Measurements from ENCODE around the gene STH. TPM values are rescaled to one million over a fixed set of nuclear protein-coding genes. Genes with fewer than 3 reads are reported as not detected.
"Not testable (repeated sequence)": the region's sequence is repeated elsewhere in the genome, so short reads cannot be mapped to it uniquely, and the experiment has no call there.

The STH gene
- total and polyA plus RNA-seq, 2 donors from 2014 or later, result not detected

GRCh38 chr17:45954914-45955313, 44.1 kb upstream of the STH start:
- H3K4me3 ChIP-seq (ENCODE audit: low read length in 3 of 3), result no peak overlapping the region
- no peak overlapping the region for H3K27ac ChIP-seq (ENCODE audit: low read depth in 2 of 2, low read length in 2 of 2)
- H3K36me3 ChIP-seq (ENCODE audit: control insufficient read depth in 2 of 3, insufficient read depth in 3 of 3, low read length in 3 of 3), result no peaks in the 10 kb centered on the region
- no peaks in the 10 kb centered on the region for H3K27me3 ChIP-seq (ENCODE audit: control insufficient read depth, insufficient read depth, low read length)
- intact Hi-C loops (cut with DNase I), result no loop called here
- TF ChIP-seq CTCF (IDR thresholded peaks at IDR 0.05; ENCODE audit: borderline replicate concordance, extremely low read depth, insufficient read depth), result no peak
- FAIRE-seq (no peak), DNase-seq (no peak)
- peaks cover 0 to 2% (median 0%) of the 10 kb centered on the region in 3 donors for H3K4me1 ChIP-seq (ENCODE audit: control insufficient read depth in 2 of 3, insufficient read depth in 2 of 3, low read depth in 1 of 3, low read length in 3 of 3)
- H3K9ac ChIP-seq (ENCODE audit: low read length in 3 of 3), result no peak overlapping the region
- H3K9me3 ChIP-seq (ENCODE audit: control insufficient read depth in 2 of 3, insufficient read depth in 1 of 3, low read length in 3 of 3), result no peaks in the 10 kb centered on the region

- Histone ChIP-seq H3K27ac (ENCODE audit: low read depth in 2 of 2, low read length in 2 of 2) (no peak overlapping the region), H3K9ac (ENCODE audit: low read length in 3 of 3) (no peak overlapping the region), H3K4me3 (ENCODE audit: low read length in 3 of 3) (no peak overlapping the region), H3K9me3 (ENCODE audit: control insufficient read depth in 2 of 3, insufficient read depth in 1 of 3, low read length in 3 of 3) (no peaks in the 10 kb centered on the region), H3K4me1 (ENCODE audit: control insufficient read depth in 2 of 3, insufficient read depth in 2 of 3, low read depth in 1 of 3, low read length in 3 of 3) (no peaks in the 10 kb centered on the region), H3K36me3 (ENCODE audit: control insufficient read depth in 2 of 3, insufficient read depth in 3 of 3, low read length in 3 of 3) (no peaks in the 10 kb centered on the region), H3K27me3 (ENCODE audit: control insufficient read depth, insufficient read depth, low read length) (no peaks in the 10 kb centered on the region)
- DNase-seq, result no peak
- intact Hi-C loops (cut with DNase I), result no loop called here
- FAIRE-seq, result no peak
- no peak for TF ChIP-seq CTCF (IDR thresholded peaks at IDR 0.05; ENCODE audit: borderline replicate concordance, extremely low read depth, insufficient read depth)
These were observed 43.7 kb upstream of the STH start for GRCh38 chr17:45955326-45955725.

- intact Hi-C loops (cut with DNase I), result no loop called here
- Histone ChIP-seq H3K27ac (ENCODE audit: low read depth in 2 of 2, low read length in 2 of 2) (no peak overlapping the region), H3K9me3 (ENCODE audit: control insufficient read depth in 2 of 3, insufficient read depth in 1 of 3, low read length in 3 of 3) (no peaks in the 10 kb centered on the region), H3K4me3 (ENCODE audit: low read length in 3 of 3) (no peak overlapping the region), H3K4me1 (ENCODE audit: control insufficient read depth in 2 of 3, insufficient read depth in 2 of 3, low read depth in 1 of 3, low read length in 3 of 3) (no peaks in the 10 kb centered on the region), H3K27me3 (ENCODE audit: control insufficient read depth, insufficient read depth, low read length) (no peaks in the 10 kb centered on the region), H3K9ac (ENCODE audit: low read length in 3 of 3) (no peak overlapping the region), H3K36me3 (ENCODE audit: control insufficient read depth in 2 of 3, insufficient read depth in 3 of 3, low read length in 3 of 3) (no peaks in the 10 kb centered on the region)
- no peak for DNase-seq
- TF ChIP-seq CTCF (IDR thresholded peaks at IDR 0.05; ENCODE audit: borderline replicate concordance, extremely low read depth, insufficient read depth), result no peak
- no peak for FAIRE-seq
These were observed 43.0 kb upstream of the STH start for GRCh38 chr17:45956090-45956489.

GRCh38 chr17:45956746-45957145, 42.3 kb upstream of the STH start:
- intact Hi-C loops (cut with DNase I); H3K9ac ChIP-seq (ENCODE audit: low read length in 3 of 3); H3K27ac ChIP-seq (ENCODE audit: low read depth in 2 of 2, low read length in 2 of 2); H3K9me3 ChIP-seq (ENCODE audit: control insufficient read depth in 2 of 3, insufficient read depth in 1 of 3, low read length in 3 of 3); FAIRE-seq; DNase-seq; H3K27me3 ChIP-seq (ENCODE audit: control insufficient read depth, insufficient read depth, low read length); H3K4me3 ChIP-seq (ENCODE audit: low read length in 3 of 3); H3K36me3 ChIP-seq (ENCODE audit: control insufficient read depth in 2 of 3, insufficient read depth in 3 of 3, low read length in 3 of 3); H3K4me1 ChIP-seq (ENCODE audit: control insufficient read depth in 2 of 3, insufficient read depth in 2 of 3, low read depth in 1 of 3, low read length in 3 of 3): not testable (repeated sequence)
